ENCODE data around the gene PTK6.
A peak's percentile ranks its signal among the peaks of the same experiment; 100 is the strongest.

PTK6 gene

GRCh38 chr20:63530788-63531160, 6.4 kb downstream of the PTK6 start:
- CTCF ChIA-PET = interaction anchor here (0.6 kb wide), 1 partner anchor 145 kb away, joined by 3 read pairs; no protein-coding TSS in a partner anchor
- Histone ChIP-seq H3K4me1 (ENCODE audit: control insufficient read depth, insufficient read depth, low read length) (no peaks in the 10 kb centered on the region), H3K27ac (ENCODE audit: extremely low read depth, low read depth, low read length) (no peak overlapping the region), H3K4me3 (ENCODE audit: low read depth, low read length) (no peak overlapping the region), H3K36me3 (ENCODE audit: control insufficient read depth in 2 of 2, insufficient read depth in 1 of 2, low read length in 2 of 2) (no peaks in the 10 kb centered on the region), H3K9me3 (ENCODE audit: control insufficient read depth, insufficient read depth, low read depth, low read length) (no peaks in the 10 kb centered on the region)
- TF ChIP-seq ZNF600 (tag by site-specific recombination; IDR thresholded peaks at IDR 0.05) (0 out of 2 replicates have a peak, but pooled peaks have one; percentile 32), ZNF133 (tag by site-specific recombination; IDR thresholded peaks at IDR 0.05) (no peak), FEZF1 (tag by site-specific recombination; IDR thresholded peaks at IDR 0.05) (no peak), ZBTB48 (tag by site-specific recombination; IDR thresholded peaks at IDR 0.05) (no peak), ZNF2 (tag by site-specific recombination; IDR thresholded peaks at IDR 0.05) (no peak), ZNF223 (tag by site-specific recombination; IDR thresholded peaks at IDR 0.05) (no peak), BCL11A (tag by site-specific recombination; IDR thresholded peaks at IDR 0.05; ENCODE audit: low read depth) (0 out of 2 replicates have a peak, but pooled peaks have one; percentile 43), ZNF37A (tag by site-specific recombination; IDR thresholded peaks at IDR 0.05) (no peak)
- TF ChIP-seq, protein P1, sequence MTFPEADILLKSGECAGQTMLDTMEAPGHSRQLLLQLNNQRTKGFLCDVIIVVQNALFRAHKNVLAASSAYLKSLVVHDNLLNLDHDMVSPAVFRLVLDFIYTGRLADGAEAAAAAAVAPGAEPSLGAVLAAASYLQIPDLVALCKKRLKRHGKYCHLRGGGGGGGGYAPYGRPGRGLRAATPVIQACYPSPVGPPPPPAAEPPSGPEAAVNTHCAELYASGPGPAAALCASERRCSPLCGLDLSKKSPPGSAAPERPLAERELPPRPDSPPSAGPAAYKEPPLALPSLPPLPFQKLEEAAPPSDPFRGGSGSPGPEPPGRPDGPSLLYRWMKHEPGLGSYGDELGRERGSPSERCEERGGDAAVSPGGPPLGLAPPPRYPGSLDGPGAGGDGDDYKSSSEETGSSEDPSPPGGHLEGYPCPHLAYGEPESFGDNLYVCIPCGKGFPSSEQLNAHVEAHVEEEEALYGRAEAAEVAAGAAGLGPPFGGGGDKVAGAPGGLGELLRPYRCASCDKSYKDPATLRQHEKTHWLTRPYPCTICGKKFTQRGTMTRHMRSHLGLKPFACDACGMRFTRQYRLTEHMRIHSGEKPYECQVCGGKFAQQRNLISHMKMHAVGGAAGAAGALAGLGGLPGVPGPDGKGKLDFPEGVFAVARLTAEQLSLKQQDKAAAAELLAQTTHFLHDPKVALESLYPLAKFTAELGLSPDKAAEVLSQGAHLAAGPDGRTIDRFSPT (tag by site-specific recombination; IDR thresholded peaks at IDR 0.05) = no peak
- TF ChIP-seq, protein P2, sequence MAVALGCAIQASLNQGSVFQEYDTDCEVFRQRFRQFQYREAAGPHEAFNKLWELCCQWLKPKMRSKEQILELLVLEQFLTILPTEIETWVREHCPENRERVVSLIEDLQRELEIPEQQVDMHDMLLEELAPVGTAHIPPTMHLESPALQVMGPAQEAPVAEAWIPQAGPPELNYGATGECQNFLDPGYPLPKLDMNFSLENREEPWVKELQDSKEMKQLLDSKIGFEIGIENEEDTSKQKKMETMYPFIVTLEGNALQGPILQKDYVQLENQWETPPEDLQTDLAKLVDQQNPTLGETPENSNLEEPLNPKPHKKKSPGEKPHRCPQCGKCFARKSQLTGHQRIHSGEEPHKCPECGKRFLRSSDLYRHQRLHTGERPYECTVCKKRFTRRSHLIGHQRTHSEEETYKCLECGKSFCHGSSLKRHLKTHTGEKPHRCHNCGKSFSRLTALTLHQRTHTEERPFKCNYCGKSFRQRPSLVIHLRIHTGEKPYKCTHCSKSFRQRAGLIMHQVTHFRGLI (tag by site-specific recombination; IDR thresholded peaks at IDR 0.05) = no peak
- POLR2A ChIA-PET = interaction anchor here (0.7 to 1.5 kb wide), 2 partner anchors 10 to 127 kb away, joined by 3 to 5 read pairs; partner anchors contain the start of genes PPDPF and RTEL1

DNA sequence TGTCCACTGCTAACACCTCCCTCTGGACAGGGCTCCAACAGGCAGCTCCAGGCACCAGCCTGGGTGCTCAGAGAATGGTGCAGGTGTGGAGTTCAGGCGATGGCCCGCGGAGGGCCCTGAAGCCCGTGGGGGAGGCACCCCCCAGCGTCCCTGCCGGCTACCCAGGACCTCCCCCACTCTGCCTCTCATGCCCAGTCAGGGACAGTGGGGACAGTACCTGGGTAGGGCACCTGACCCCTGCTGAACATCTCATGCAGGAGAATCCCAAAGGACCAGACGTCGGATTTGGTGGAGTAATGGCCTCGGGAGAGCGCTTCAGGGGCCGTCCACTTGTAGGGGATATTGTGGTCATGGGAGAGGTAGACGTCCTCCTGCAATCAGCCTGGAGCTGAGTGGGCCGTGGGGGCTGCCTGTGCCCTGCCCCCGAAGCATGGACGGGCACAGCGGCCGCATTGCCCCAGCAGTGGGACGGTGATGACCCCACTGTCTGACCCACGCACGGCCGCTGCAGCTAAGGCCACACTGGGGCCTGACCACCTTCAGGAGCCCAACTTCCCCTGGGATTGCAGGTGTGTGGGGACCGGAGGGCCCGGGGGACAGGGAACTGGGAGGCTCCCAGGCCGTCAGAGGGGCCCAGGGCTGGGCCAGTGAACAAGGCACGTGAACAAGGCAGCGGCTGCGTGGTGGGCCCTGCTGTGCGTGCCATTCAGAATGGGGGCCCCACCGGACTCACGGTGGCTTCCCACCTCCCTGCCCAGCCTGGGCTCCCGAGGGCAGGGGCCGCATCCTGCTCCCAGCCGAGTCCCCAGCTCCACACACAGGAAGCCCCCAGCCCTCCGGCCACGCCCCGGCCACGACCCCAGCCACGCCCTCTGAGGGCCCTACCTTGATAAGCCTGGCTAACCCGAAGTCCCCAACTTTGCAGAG, 7.1 kb downstream of the PTK6 start:
- Histone ChIP-seq H3K9me3 (ENCODE audit: control insufficient read depth, insufficient read depth, low read depth, low read length) (no peaks in the 10 kb centered on the region), H3K27ac (ENCODE audit: extremely low read depth, low read depth, low read length) (no peak overlapping the region), H3K36me3 (ENCODE audit: control insufficient read depth in 2 of 2, insufficient read depth in 1 of 2, low read length in 2 of 2) (no peaks in the 10 kb centered on the region), H3K4me1 (ENCODE audit: control insufficient read depth, insufficient read depth, low read length) (no peaks in the 10 kb centered on the region), H3K4me3 (ENCODE audit: low read depth, low read length) (no peak overlapping the region)
- ChIA-PET POLR2A (interaction anchor here (0.6 to 1.5 kb wide), 3 partner anchors 9 to 144 kb away, joined by 3 to 5 read pairs (median 3); partner anchors contain the start of gene PPDPF), CTCF (no interaction called here)
- 0 out of 2 replicates have a peak, but pooled peaks have one; percentile 16 for TF ChIP-seq KLF9 (tag by site-specific recombination; IDR thresholded peaks at IDR 0.05; ENCODE audit: low read depth)
- TF ChIP-seq ZNF221 (tag by site-specific recombination; IDR thresholded peaks at IDR 0.05; ENCODE audit: borderline replicate concordance) = no peak
- no peak for TF ChIP-seq ZNF239 (tag by site-specific recombination; IDR thresholded peaks at IDR 0.05)
- TF ChIP-seq ZNF626 (tag by site-specific recombination; IDR thresholded peaks at IDR 0.05) = no peak
- TF ChIP-seq ZNF473 (tag by site-specific recombination; IDR thresholded peaks at IDR 0.05) = no peak
- TF ChIP-seq, protein P3, sequence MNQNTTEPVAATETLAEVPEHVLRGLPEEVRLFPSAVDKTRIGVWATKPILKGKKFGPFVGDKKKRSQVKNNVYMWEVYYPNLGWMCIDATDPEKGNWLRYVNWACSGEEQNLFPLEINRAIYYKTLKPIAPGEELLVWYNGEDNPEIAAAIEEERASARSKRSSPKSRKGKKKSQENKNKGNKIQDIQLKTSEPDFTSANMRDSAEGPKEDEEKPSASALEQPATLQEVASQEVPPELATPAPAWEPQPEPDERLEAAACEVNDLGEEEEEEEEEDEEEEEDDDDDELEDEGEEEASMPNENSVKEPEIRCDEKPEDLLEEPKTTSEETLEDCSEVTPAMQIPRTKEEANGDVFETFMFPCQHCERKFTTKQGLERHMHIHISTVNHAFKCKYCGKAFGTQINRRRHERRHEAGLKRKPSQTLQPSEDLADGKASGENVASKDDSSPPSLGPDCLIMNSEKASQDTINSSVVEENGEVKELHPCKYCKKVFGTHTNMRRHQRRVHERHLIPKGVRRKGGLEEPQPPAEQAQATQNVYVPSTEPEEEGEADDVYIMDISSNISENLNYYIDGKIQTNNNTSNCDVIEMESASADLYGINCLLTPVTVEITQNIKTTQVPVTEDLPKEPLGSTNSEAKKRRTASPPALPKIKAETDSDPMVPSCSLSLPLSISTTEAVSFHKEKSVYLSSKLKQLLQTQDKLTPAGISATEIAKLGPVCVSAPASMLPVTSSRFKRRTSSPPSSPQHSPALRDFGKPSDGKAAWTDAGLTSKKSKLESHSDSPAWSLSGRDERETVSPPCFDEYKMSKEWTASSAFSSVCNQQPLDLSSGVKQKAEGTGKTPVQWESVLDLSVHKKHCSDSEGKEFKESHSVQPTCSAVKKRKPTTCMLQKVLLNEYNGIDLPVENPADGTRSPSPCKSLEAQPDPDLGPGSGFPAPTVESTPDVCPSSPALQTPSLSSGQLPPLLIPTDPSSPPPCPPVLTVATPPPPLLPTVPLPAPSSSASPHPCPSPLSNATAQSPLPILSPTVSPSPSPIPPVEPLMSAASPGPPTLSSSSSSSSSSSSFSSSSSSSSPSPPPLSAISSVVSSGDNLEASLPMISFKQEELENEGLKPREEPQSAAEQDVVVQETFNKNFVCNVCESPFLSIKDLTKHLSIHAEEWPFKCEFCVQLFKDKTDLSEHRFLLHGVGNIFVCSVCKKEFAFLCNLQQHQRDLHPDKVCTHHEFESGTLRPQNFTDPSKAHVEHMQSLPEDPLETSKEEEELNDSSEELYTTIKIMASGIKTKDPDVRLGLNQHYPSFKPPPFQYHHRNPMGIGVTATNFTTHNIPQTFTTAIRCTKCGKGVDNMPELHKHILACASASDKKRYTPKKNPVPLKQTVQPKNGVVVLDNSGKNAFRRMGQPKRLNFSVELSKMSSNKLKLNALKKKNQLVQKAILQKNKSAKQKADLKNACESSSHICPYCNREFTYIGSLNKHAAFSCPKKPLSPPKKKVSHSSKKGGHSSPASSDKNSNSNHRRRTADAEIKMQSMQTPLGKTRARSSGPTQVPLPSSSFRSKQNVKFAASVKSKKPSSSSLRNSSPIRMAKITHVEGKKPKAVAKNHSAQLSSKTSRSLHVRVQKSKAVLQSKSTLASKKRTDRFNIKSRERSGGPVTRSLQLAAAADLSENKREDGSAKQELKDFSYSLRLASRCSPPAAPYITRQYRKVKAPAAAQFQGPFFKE (tag by site-specific recombination; IDR thresholded peaks at IDR 0.05; ENCODE audit: borderline replicate concordance) = no peak
- no peak for TF ChIP-seq ZNF211 (tag by site-specific recombination; IDR thresholded peaks at IDR 0.05; ENCODE audit: low read depth)
- TF ChIP-seq ZNF423 (tag by site-specific recombination; IDR thresholded peaks at IDR 0.05) = no peak
- TF ChIP-seq ZNF16 (tag by site-specific recombination; IDR thresholded peaks at IDR 0.05; ENCODE audit: low read depth) = no peak
- no peak for TF ChIP-seq ZBTB20 (tag by site-specific recombination; IDR thresholded peaks at IDR 0.05)
- no peak for TF ChIP-seq ZNF580 (tag by site-specific recombination; IDR thresholded peaks at IDR 0.05)
- no peak for TF ChIP-seq ZBTB7A (tag by site-specific recombination; IDR thresholded peaks at IDR 0.05; ENCODE audit: low read depth)
- TF ChIP-seq KLF7 (tag by site-specific recombination; IDR thresholded peaks at IDR 0.05; ENCODE audit: borderline replicate concordance) = no peak
- no peak for TF ChIP-seq ZEB2 (tag by site-specific recombination; IDR thresholded peaks at IDR 0.05)
- TF ChIP-seq WT1 (tag by site-specific recombination; IDR thresholded peaks at IDR 0.05) = no peak

Measured in HEK293 (cell line).